GM18870 (cell line): Measurements from ENCODE around the gene PPA1.
"Not testable (repeated sequence)": the region's sequence is repeated elsewhere in the genome, so short reads cannot be mapped to it uniquely, and the experiment has no call there.

ENCODE experiments used
- ATAC-seq: cut with Tn5 transposase; IDR thresholded peaks from one replicate; pipeline ENCODE4 v1.9.1; 2021; ENCODE audit warnings: moderate library complexity; ENCODE audit not compliant: unreplicated experiment

The PPA1 gene

GRCh38 chr10:70233109-70233938 lies at the start of gene PPA1:
Gene PPA1 (minus strand): TSS chr10:70233429. CDS start chr10:70233327, 102 bp downstream.
- ATAC-seq: peak; percentile 61

GRCh38 chr10:70281609-70282008 lies 48.4 kb upstream of the PPA1 start:
- ATAC-seq: no peak

- no peak for ATAC-seq
These were observed 46.9 kb upstream of the PPA1 start for GRCh38 chr10:70280099-70280498.

- no peak for ATAC-seq
These were observed 44.3 kb upstream of the PPA1 start for GRCh38 chr10:70277396-70278030.

- no peak for ATAC-seq
These were observed 41.4 kb upstream of the PPA1 start for GRCh38 chr10:70274643-70275042.

- peak; percentile 55 for ATAC-seq
These were observed 39.7 kb upstream of the PPA1 start for GRCh38 chr10:70272925-70273316.

- ATAC-seq: no peak
These were observed 39.0 kb upstream of the PPA1 start for GRCh38 chr10:70271996-70272924.

GRCh38 chr10:70270952-70271351 lies 37.7 kb upstream of the PPA1 start:
- ATAC-seq: no peak

GRCh38 chr10:70269741-70270140 lies 36.5 kb upstream of the PPA1 start:
- ATAC-seq: no peak

- ATAC-seq: no peak
These were observed 35.1 kb upstream of the PPA1 start for GRCh38 chr10:70268376-70268775.

GRCh38 chr10:70267161-70267933 lies 34.1 kb upstream of the PPA1 start:
- no peak for ATAC-seq

- ATAC-seq: no peak
These were observed 33.5 kb upstream of the PPA1 start for GRCh38 chr10:70266701-70267100.

GRCh38 chr10:70266056-70266455 lies 32.8 kb upstream of the PPA1 start:
- no peak for ATAC-seq

- no peak for ATAC-seq
These were observed 31.9 kb upstream of the PPA1 start for GRCh38 chr10:70265032-70265689.

GRCh38 chr10:70260734-70261133 lies 27.5 kb upstream of the PPA1 start:
- ATAC-seq: no peak

GRCh38 chr10:70260259-70260658 lies 27.0 kb upstream of the PPA1 start:
- ATAC-seq: no peak

- ATAC-seq: no peak
These were observed 25.0 kb upstream of the PPA1 start for GRCh38 chr10:70258216-70258615.

GRCh38 chr10:70257816-70258215 lies 24.6 kb upstream of the PPA1 start:
- ATAC-seq: not testable (repeated sequence)

- no peak for ATAC-seq
These were observed 23.2 kb upstream of the PPA1 start for GRCh38 chr10:70256463-70256862.
